ENCODE results near the gene SLC2A8. TPM values are rescaled to one million over a fixed set of nuclear protein-coding genes. Genes with fewer than 3 reads are reported as not detected.
A peak's percentile ranks its signal among the peaks of the same experiment; 100 is the strongest.

Gene SLC2A8
- total RNA-seq, 4 donors from 2014 or later, result 19.8 to 31.2 (median 25.7) TPM

DNA sequence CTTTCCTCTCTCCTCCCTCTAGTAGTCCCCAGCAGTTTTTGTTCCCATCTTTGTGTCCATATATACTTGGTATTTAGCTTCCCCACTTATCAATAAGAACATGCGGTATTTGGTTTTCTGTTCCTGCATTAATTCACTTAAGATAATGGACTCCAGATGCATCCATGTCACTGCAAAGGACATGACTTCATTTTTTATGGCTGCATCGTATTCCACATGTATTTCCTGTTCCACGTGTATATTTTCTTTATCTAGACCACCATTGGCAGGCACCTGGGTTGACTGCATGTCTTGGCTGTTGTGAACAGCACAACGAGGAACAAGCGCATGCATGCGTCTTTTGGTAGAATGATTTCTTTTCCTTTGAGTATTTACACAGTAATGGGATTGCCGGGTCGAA lies 33.4 kb downstream of the SLC2A8 start:
- no peaks in the 10 kb centered on the region for H3K27me3 ChIP-seq
- peaks cover 0 to 54% of the 10 kb centered on the region in 2 donors for H3K36me3 ChIP-seq
- H3K4me3 ChIP-seq, result no peak overlapping the region
- intact Hi-C loops (cut with DNase I; ENCODE audit: low total_unique reads), result no loop called here
- DNase-seq (no peak), ATAC-seq (no peak)
- no peak for TF ChIP-seq POLR2A (IDR thresholded peaks at IDR 0.05)
- no peak for TF ChIP-seq CTCF (IDR thresholded peaks at IDR 0.05 in 4 of 5, conservative IDR thresholded peaks at IDR 0.05 in 1 of 5)
- no peaks in the 10 kb centered on the region for H3K9me3 ChIP-seq
- in situ Hi-C loops (cut with MboI; ENCODE audit: low sequenced_read_pairs in 4 of 4), result no loop called here
- no peak overlapping the region for H3K27ac ChIP-seq
- H3K4me1 ChIP-seq, result peaks cover 16 to 17% of the 10 kb centered on the region in 2 donors

GRCh38 chr9:127437497-127438264 lies 40.7 kb downstream of the SLC2A8 start:
- DNase-seq (no peak), ATAC-seq (no peak)
- intact Hi-C loops (cut with DNase I; ENCODE audit: low total_unique reads), result no loop called here
- H3K27ac ChIP-seq, result no peak overlapping the region
- peaks cover 2 to 93% of the 10 kb centered on the region in 2 donors for H3K36me3 ChIP-seq
- H3K27me3 ChIP-seq, result no peaks in the 10 kb centered on the region
- no peaks in the 10 kb centered on the region for H3K9me3 ChIP-seq
- no peak for TF ChIP-seq POLR2A (IDR thresholded peaks at IDR 0.05)
- no peak for TF ChIP-seq CTCF (IDR thresholded peaks at IDR 0.05 in 4 of 5, conservative IDR thresholded peaks at IDR 0.05 in 1 of 5)
- in situ Hi-C loops (cut with MboI; ENCODE audit: low sequenced_read_pairs in 4 of 4), result no loop called here
- no peak overlapping the region for H3K4me3 ChIP-seq
- no peaks in the 10 kb centered on the region for H3K4me1 ChIP-seq

DNA sequence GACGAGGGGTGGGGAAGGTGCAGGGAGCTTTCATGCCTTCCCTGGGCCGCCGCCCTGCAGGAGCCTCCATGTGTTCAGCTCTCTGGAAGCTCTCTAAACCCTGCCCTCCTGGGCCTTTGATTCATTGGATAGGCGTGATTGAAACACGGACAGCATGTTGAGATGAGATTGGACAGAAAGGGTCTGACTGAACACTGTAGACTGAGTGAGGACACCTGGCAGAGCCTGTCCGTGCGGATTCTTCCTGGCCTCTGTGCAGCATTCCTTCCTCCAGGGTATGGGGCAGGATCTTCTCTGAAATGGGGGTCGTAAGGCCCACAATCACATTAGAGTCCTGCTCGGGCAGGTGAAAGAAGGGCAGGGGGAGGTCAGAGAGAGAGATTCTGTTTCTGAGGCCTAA lies 41.4 kb downstream of the SLC2A8 start:
- DNase-seq (no peak), ATAC-seq (no peak)
- no peak for TF ChIP-seq POLR2A (IDR thresholded peaks at IDR 0.05)
- TF ChIP-seq CTCF (IDR thresholded peaks at IDR 0.05 in 4 of 5, conservative IDR thresholded peaks at IDR 0.05 in 1 of 5), result no peak
- Histone ChIP-seq H3K27ac (no peak overlapping the region), H3K36me3 (peaks cover 2 to 93% of the 10 kb centered on the region in 2 donors), H3K4me1 (no peaks in the 10 kb centered on the region), H3K27me3 (no peaks in the 10 kb centered on the region), H3K9me3 (no peaks in the 10 kb centered on the region), H3K4me3 (no peak overlapping the region)
- in situ Hi-C loops (cut with MboI; ENCODE audit: low sequenced_read_pairs in 4 of 4), result no loop called here
- intact Hi-C loops (cut with DNase I; ENCODE audit: low total_unique reads), result no loop called here

DNA sequence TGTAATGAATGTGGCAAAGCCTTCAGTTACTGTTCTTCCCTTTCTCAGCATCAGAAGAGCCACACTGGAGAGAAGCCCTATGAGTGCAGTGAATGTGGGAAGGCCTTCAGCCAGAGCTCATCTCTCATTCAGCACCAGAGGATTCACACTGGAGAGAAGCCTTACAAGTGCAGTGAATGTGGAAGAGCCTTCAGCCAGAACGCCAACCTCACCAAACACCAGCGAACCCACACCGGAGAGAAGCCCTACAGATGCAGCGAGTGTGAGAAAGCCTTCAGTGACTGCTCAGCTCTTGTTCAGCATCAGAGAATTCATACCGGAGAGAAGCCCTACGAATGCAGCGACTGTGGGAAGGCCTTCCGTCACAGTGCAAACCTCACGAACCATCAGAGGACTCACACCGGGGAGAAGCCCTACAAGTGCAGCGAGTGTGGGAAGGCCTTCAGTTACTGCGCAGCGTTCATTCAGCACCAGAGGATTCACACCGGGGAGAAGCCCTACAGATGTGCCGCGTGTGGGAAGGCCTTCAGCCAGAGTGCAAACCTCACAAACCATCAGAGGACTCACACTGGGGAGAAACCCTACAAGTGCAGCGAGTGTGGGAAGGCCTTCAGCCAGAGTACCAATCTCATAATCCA lies 47.4 kb downstream of the SLC2A8 start:
- H3K4me3 ChIP-seq, result no peak overlapping the region
- no peak for TF ChIP-seq POLR2A (IDR thresholded peaks at IDR 0.05)
- TF ChIP-seq CTCF (IDR thresholded peaks at IDR 0.05 in 4 of 5, conservative IDR thresholded peaks at IDR 0.05 in 1 of 5), result no peak
- no peaks in the 10 kb centered on the region for H3K27me3 ChIP-seq
- intact Hi-C loops (cut with DNase I; ENCODE audit: low total_unique reads) (no loop called here), in situ Hi-C loops (cut with MboI; ENCODE audit: low sequenced_read_pairs in 4 of 4) (no loop called here)
- peaks cover under 1 to 88% of the 10 kb centered on the region in 2 donors for H3K36me3 ChIP-seq
- peak overlapping the region in 2 of 4 donors; percentile 64 to 65 for H3K27ac ChIP-seq
- DNase-seq (no peak), ATAC-seq (no peak)
- H3K9me3 ChIP-seq, result no peaks in the 10 kb centered on the region
- peaks cover 5 to 10% of the 10 kb centered on the region in 2 donors for H3K4me1 ChIP-seq
